HG03457 (cell line): ENCODE data around the gene CLIP4.

Experiments
- ATAC-seq: cut with Tn5 transposase; IDR thresholded peaks from one replicate; pipeline ENCODE4 v1.9.1; 2021; ENCODE audit warnings: moderate number of reproducible peaks; ENCODE audit not compliant: unreplicated experiment

The CLIP4 gene

GRCh38 chr2:29218550-29219125, 103.4 kb downstream of the CLIP4 start:
- ATAC-seq, result no peak

- ATAC-seq, result no peak
These were observed 104.2 kb downstream of the CLIP4 start for GRCh38 chr2:29219374-29219773.

GRCh38 chr2:29220506-29221270, 105.5 kb downstream of the CLIP4 start:
- no peak for ATAC-seq

- no peak for ATAC-seq
These were observed 107.4 kb downstream of the CLIP4 start for GRCh38 chr2:29222381-29223179.

GRCh38 chr2:29223257-29223656, 108.0 kb downstream of the CLIP4 start:
- no peak for ATAC-seq

- no peak for ATAC-seq
These were observed 108.9 kb downstream of the CLIP4 start for GRCh38 chr2:29223851-29224692.

- no peak for ATAC-seq
These were observed 109.7 kb downstream of the CLIP4 start for GRCh38 chr2:29224693-29225551.

GRCh38 chr2:29225814-29226213, 110.6 kb downstream of the CLIP4 start:
- ATAC-seq, result no peak

- no peak for ATAC-seq
These were observed 111.2 kb downstream of the CLIP4 start for GRCh38 chr2:29226375-29226774.

- no peak for ATAC-seq
These were observed 111.6 kb downstream of the CLIP4 start for GRCh38 chr2:29226808-29227207.

- ATAC-seq, result no peak
These were observed 112.9 kb downstream of the CLIP4 start for GRCh38 chr2:29227935-29228675.

- no peak for ATAC-seq
These were observed 113.7 kb downstream of the CLIP4 start for GRCh38 chr2:29228947-29229346.

GRCh38 chr2:29229640-29230039, 114.4 kb downstream of the CLIP4 start:
- ATAC-seq, result no peak

- no peak for ATAC-seq
These were observed 116.8 kb downstream of the CLIP4 start for GRCh38 chr2:29232041-29232440.

GRCh38 chr2:29233428-29233827, 118.2 kb downstream of the CLIP4 start:
- ATAC-seq, result no peak

GRCh38 chr2:29235411-29235810, 120.2 kb downstream of the CLIP4 start:
- no peak for ATAC-seq

- no peak for ATAC-seq
These were observed 120.9 kb downstream of the CLIP4 start for GRCh38 chr2:29236074-29236473.

GRCh38 chr2:29238497-29238896, 123.3 kb downstream of the CLIP4 start:
- no peak for ATAC-seq
